HG02870 (cell line): ENCODE data around the gene RANBP1.

Experiments used
- ATAC-seq: cut with Tn5 transposase; IDR thresholded peaks from one replicate; pipeline ENCODE4 v1.9.1; 2021; ENCODE audit warnings: mild to moderate bottlenecking, moderate library complexity; ENCODE audit not compliant: unreplicated experiment

The RANBP1 gene

DNA sequence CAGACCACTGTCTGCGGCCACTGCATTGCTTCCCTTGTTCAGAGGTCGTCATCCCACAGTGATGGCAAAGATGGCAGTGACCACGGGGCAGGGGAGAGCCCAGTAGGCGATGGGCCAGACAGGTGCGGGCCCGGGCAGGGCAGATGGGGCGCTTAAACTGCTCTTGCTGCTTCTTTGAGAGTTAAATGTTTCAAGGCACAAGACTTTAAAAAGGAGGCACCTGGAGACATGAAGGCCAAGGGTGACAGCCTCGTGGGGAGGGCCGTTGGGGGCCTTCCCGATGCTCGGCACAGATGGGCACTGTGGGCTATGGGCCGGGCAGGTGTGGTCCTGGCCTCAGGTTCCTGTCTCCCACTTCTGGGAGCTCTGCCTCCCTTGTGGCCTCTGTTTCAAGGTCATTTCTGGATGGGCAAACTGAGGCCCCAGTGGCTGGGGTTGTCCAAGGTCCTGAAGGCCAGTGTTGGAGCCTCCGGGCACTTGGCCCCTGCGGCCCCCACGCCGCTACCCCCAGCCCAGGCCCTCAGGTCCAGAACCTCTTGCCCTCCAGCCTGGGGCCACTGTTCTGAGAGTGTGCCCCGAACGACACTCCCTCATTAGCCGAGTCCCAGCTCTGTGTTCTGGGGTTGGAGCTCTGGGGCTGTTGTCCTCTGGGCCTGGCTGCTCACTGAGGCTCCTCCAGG is 51.9 kb downstream of the RANBP1 start:
- no peak for ATAC-seq

DNA sequence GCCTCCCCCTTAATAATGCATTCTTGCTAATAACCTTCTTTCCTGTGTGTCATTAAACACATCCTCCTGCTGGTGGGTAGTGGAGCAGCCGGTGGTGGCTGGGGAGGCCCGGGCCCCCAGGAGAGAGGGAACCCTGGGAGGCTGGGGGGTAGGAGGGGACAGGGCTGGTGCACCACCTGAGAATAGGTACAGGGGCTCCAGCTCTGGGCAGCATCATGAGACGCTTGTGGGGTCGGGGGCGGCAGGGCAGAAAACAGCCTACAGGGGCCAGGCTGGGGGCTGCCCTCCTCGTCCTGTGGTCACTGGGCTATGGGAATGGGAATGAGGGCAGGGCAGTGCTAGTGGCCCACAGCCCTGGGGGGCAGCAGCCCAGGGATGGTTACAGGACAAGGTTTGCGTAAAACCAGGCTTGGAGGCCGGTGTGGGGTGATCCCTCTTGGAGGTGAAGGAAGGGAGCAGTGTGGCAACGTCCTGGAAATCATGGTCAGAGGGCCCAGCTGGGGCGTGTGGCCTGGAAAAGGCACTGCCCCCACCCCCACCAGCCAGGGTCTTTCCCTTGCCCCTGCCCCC is 53.4 kb downstream of the RANBP1 start:
- no peak for ATAC-seq

DNA sequence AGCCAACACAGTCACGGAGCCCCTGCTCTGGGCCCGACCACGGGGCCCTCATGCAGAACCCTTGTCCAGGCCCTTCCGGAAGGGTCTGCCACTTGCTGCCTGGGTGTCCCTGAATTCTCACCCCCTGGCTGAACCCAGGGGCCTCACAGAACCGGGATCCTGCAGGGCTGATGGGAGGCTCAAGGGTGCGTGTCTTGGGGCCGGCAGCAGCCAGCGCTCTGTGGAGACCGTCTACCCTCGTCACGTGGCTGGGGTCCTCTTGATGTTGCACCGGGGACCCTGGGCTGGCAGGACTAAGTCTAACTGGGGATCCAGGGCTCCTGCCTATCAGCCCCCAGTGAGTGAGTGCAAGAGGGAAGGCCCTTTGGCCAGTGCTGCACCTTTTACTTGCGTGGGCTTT is 54.3 kb downstream of the RANBP1 start:
- no peak for ATAC-seq

DNA sequence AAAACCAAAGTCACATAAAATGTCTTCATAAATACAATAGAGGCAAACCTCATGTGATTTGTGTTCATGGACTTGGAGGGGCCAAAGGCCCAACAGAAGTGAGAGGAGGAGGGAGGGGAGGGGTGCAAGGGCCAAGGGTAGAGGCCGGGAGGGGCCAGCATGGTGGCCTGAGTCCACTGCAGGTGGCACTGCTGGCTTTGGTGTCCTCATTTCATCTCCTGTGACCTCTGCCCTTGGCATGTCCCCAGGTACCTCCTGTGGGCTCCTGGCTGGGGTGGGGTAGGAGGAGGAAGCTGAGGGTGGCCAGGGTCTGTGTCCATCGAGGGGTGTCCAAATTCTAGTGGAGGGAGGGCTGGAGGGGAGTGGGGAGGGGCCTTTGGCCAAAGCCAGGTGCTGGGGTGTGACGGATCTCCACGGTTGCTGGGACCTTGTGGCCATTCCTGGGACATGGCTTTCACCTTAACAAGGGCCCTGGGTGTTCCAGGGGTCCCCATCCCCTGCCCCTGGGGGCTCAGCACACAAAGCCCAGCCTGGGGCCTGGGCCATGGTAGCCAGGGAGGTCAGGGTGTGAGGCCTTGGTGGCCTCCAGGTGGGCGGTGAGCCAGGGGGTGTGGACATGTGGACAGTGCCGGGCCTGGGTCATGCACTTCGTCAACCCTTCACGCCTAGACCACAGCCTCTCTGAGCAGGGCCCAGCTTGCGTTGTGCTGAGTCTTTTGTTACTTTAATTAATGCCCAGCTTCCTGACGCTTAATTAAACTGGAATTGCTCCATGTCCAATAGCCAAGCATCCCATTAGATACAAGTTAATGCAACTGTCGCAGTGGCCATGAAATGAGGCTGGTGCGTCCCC is 55.6 kb downstream of the RANBP1 start:
- no peak for ATAC-seq

DNA sequence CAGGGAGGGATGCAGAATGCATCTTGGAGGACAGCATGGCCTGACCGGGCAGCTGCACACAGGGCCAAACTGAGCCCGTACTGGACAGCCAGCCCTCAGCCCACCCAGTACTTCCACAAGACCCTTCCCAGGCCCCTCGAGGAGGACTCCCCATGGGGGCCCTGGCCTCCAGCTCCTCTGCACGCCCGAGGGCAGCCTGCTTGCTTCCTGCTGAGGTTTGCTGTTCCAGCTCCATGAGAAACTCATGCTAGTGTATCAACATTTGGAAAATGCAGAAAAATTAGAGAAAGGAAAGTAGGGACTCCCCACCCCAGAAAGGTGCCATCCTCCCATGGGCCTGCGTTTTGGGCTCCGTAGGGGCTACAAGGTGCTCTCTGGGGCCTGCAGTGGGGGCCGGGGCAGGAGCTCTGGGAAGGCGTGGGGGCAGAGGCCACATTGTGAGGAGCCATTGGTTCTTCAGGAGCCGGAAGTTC is 56.3 kb downstream of the RANBP1 start:
- no peak for ATAC-seq

DNA sequence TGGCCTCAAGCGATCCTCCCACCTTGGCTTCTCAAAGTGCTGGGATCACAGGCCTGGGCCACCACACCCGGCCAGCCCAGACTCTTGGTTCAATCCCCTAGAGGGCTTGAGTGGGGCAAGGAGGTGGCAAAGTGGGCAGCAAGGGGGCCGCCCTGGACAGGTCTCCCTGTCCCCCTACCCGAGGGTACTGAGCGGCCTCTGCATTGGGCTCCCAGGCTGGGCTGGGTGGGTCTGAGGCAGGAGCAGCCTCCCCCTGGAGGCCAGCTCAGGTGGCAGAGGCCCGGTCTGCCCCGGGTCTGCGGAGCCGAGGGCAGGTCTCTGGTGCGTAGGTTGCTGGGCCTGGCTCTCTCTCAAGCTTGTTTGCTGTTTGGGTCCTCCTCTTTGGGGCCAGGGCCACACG is 57.3 kb downstream of the RANBP1 start:
- no peak for ATAC-seq

DNA sequence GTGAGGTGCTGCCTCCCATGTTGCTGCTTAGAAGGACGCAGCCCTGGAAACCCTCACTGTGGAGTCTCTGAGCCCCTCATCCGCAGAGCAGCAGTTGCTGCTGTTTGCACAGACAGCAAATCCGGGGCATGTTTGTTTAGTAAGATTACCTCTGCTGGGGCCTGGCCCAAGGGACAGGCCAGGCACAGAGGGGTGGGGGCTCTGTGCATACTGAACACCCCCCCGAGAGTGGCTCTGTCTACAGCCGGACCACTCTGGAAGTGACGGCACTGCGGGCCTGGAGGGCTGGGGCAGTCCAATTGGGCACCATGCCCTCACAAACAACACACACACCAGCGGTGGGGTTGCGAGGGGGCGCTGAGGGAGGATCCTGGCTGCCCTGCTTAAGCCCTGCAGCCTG is 57.9 kb downstream of the RANBP1 start:
- no peak for ATAC-seq

DNA sequence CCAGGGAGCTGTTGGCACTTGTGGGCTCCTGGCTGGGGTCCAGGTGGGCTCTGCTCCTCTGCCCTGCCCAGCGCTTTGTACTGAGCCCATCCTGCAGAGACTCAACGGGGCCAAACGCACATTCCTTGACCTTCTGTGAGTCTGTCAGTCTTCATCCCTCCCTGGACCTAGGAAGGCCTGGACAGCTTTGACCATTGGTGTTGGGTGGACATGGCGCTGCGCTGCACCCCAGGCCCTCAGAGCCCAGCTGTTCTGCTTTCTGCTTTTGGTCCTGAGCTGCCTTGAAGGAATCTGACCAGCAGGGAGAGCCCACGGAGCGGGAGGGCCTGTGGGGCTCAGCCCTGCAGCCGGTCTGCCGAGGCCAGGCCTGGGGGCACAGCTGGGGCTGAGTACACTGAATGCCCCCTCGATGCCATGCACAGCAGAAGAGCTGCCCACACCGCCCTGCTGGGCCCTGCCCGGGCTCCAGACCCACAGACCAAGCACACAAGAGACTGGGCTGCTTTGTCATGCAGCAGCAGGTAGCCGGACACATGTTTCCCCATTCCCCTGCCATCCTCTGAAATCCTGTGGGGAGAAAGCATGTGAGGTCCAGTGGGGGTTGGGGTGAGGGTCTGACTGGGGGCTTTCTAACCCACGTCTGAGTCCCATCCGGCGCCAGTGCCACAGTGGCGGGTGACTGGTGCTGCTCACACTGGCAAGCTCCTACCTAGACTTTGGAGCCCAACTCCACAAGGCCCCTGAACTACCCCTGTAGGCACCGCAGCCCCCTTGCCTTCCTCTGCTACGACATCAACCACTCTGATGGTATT is 59.1 kb downstream of the RANBP1 start:
- ATAC-seq: no peak

DNA sequence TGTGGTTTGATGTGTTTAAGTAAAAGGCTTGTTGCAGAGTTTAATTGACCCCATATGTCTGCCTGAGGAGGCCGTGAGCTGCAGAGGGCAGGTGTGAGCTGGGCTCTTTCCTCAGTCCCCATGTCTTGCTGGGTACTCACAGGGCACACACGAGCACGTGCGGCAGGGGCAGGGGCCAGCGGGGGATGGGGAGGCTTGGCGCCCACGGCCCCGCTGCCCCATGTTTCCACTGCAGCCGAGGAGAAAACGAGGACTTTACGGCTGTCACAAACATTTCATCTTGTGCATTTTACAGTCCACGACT is 59.6 kb downstream of the RANBP1 start:
- no peak for ATAC-seq

DNA sequence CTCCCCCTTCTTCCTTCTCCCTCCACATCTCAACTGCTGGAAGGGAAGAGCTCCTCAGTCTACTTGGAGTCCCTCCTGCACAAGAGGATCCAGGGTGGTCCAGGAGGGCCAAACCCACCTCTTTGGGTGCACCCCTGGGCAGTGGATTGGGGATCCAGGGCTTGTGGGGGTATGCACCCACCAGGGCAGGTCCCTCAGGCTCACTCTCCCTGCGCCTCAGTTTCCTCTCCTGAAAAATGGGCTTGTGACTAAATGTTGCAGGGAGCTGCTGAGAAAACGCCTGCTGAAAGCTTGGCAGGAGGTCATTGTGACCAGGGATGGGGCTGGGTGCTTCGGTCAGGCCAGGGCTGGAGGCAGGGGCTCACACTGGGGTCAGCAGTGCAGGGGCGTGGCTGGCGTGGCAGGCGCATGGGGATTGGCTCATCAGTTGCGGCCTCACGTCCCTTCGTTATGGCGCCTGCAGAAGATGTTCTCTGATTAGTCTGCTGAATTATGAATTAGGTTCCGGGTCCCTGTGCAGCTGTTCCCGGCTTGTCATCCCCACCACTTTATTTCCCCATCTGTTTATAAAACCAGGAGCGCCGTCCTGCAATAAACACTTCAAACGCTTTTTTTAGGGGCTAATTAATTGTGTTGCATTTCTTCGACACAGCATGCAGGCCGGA is 60.6 kb downstream of the RANBP1 start:
- no peak for ATAC-seq
